T-helper 1 cell (primary cell): ENCODE measurements around the gene NFATC1.

Experiments used
- DNase-seq, 5 donors: peaks; one replicate each; pipeline ENCODE4 v3.0.0-alpha.2; 2012 to 2020

NFATC1 gene

DNA sequence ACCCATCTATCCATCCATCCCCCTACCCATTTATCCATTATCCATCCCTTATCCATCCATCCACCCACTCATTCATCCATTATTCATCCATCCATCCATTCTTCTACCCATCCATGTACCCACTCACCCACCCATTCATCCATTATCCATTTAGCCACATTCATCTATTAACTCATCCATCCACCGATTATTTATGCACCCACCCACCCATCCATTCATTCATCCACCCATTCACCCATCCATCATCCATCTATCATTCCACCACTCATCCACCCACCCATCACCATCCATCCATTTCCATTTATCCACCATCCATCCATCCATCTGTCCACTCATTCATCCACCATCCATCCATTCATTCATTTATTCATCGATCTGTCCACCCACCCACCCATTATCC is 146.5 kb downstream of the NFATC1 start:
- no peak for DNase-seq

DNA sequence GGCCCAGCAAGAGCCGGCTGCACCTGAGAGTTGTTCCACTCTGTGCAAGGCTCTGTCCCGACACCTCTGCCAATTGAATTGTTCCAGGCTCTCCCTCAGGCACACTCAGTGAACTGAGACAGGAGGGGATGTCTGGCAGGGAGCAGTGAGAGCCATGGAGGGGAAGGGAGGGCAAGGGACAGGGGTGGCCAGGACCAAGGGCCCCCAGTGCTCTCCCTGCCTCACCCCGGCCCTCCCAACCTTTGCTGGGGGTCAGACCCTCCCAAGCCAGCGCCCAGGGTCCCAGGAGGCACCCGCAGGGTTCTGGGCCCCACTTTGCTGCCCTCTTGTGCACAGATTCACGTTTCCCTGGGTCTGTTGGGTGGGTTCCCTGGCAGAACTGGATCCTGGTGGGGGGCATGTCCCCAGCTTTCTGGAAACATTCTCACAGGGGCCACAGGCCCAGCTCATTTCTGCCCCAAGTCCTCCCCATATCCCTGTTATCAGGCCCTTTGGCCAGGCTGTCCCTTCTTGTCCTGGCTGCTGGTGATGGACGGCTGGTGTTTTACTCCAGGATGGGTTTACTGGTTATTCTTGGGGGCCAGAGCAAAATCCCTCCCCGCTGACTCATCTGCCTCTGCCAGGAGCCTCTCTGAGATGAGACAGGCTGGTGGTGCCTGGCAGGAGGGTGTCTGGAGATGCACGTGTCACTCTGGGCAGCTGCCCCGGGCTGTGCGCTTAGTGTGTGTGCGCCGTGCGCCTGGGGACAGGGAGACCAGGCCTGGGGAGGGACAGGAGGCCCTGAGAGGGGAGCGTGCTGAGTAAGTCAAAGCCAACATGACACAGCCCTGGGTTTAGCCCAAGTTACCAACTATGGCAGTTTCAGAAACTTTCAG is 147.4 kb downstream of the NFATC1 start:
- no peak for DNase-seq

DNA sequence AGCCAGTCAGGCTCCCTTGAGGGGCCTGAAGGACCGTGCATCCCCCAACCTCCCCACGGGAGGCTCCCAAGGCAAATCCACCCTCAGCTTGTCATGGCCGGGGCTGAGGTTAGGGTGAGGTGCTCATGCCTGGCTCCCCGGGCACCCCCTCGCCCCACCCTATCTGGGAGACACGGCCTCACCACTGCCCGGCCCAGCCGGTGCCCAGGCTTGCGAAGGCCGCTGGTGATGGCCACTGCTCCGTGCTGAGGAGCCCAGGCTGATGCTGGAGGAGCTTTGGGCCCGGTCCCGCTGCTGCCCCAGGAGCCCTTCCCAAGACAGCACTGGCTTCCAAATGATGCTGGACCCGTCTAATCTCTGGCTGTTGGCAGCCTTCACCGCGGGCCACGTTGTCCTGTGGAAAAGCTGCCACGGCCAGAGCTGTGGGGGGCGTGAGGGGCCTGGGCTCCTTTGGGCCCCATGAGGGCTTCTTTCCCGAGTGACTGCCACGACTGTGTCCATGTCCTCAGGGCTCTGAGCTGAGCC is 148.2 kb downstream of the NFATC1 start:
- no peak for DNase-seq

DNA sequence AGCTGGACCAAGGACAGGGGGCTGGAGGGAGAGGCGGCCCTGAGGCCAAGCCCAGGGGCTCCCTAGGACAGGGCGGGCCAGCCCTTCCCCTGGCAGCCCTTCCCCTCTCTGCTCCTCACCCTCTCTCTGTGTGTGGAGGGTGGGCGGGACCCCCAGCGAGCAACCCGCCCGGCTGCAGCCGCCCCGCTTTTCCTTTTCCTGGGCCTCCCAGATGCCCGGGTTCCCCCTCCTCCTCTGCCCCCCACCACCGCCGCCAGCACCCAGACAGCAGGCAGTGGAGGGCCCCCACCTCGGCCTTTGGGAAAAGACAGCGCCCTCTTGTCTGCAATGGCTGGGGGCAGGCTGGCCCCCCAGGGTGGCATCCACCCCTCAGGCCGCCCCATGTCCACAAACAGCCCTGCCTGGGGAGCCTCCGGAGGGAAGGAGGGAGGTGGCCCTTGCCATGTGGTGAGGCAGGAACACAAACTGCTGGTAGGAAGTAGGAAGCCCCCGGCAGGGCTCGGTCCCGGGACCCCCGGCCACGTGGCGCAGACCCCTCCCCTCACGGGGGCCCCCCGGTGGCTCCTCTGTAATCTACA is 148.7 kb downstream of the NFATC1 start:
- no peak for DNase-seq

DNA sequence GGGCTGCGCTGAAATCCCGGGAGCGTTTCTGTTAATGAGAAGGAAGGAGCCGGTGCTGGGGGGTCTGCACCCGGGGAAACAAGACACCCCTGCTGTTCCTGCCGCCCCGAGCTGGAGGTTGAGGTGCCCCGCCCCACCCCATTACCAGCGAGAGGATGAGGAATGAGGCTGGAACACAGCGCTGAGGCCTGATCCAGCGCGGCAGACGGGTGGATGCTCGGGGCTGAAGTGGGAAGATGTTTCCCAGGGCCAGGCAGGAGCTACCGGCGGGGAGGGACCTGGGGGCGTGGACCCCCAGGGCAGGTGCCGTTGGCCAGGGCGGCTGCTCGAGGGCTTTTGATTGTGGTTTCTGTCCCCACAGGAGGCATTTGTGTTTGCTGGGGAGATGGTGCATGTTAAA is 149.5 kb downstream of the NFATC1 start:
- DNase-seq: no peak

DNA sequence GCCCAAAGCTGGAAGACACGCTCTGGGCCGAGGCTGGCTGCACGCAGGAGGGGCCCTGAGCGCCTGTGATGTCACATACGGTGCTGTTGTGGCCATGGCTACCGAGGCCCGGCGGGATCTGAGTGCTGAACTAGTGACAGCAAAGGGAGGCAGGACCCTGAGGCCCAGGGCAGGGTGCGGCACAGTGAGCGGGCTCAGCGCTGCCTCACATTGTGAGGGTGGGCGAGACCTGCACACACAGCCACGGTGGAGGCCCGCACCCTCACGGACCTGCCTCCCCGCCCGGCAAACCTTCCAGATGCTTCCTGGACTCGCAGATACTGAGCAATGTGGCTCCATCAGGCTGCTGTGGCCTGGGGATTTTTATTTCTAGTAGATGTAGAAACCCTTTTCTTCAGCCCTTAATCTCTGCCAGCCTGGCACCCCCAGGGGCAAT is 150.0 kb downstream of the NFATC1 start:
- no peak for DNase-seq

DNA sequence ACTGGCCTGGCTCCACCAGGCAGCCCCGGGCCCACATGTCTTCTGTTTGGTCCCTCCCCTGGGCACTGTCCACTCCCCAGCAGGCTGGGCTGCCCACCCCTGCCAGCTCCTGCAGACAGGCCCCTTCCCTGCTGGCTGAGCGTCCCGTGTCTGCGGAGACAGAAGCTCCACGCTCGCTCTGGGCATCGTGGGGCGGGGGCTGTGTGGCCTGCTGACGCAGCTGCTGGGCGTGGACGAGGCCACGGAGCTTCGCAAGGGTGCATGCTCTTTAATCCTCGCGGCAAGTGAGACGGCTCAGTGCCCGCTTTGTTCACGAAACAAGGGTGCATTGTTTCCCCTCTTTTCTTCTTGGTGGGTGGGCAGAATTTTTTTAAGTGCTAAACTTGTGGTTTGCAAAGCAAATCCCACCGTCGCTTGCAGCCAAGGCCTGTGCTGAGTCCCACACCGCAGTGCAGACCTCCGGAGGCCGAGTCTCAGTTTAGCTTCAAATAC is 151.1 kb downstream of the NFATC1 start:
- DNase-seq: no peak

DNA sequence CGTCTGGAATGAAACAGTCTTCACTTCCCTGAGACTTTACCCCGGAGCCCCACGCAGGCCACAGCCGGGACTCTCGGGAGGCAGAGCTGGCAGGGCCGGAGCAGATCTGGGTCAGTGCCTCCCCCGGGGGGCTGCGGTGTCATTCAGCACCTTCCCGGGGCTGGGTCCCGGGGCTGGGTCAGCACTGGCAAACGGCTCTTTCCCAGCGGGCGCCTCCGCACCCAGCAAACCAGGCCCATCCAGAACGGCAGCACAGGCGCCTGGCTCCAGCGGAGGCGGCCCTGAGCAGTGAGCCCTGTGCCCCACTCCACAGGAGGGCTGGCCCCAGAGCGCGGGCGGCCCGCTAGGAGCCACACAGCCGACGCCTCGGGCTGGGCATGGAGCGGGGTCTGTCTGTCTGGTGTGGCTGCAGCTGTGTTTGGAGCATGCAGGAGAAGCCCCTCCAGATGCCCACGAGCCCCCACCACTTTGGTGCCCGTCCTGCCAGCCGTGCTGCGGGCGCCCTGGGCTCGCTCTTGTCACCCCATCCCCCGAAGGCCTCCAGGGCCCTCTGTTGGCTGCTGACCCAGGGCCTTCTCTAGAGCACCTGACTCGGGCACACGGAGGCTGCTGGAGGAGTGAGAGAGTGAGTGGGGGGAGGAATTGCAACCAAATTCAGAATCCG is 151.8 kb downstream of the NFATC1 start:
- no peak for DNase-seq

DNA sequence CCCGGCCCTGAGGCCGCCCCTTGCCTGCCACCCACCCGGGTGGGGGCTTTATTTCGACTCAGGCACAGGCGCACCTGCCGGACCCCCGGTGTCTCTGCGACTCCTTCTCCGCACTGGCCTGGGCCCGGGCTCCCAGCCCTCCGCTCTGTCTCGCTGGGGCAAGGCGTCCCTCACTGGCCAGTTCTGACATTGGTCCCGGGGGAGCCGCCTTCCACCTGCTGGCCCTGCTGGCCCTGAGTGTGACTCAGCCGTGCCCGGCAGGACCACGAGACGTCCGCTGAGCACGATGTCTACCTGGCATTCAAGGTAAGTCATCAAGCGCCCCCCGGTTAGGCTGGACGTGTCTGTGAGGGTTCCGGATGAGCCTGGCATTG is 152.3 kb downstream of the NFATC1 start:
- DNase-seq: no peak

DNA sequence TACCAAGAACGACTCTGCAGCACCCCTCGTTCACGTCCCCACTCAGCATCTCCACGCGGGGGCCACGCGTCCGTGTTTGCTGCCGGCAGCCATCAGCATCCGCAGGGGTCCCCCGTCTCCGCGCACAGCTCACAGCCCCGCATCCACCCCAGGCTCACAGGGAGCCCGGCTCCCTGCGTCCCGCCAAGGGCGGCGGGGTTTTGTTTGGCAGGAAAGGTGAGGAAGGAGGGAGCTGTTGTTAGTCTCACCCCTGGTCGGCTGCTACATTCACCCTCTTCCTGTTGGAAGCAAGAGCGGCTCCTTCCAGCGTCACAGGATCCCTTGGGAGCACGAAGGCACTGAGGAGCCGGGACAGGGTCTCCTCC is 152.9 kb downstream of the NFATC1 start:
- no peak for DNase-seq

DNA sequence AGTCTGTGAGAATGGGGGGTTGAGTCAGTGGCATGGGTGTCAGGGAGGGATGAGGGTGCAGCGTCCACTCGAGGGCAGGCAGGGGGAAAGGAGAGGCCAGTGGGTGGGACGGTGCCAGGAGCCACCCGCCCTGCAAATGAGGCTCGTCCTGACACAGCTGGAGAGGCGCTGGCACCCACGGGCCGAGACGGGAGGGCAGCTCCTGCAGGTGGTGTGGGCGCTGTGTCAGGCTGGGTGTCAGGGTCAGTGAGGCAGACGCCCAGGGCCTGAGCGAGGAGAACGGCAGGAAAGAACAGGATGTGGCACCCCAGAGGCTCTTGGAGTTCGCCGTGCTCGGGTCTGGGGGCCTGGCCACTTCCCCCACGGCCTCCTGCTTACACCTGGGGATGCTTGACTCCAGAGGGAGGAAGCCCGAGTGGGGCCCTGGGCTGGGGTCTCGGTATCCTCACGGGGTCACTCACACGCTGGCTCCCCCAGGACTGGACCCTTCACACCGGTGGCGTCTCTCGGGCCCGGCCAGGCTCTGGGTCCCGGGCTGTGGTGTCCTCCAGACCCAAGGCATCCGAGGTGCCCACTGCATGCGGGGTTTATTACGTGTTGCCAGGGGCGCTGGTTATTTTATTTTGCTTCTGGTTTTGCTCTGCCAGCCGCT is 153.4 kb downstream of the NFATC1 start:
- DNase-seq: no peak

DNA sequence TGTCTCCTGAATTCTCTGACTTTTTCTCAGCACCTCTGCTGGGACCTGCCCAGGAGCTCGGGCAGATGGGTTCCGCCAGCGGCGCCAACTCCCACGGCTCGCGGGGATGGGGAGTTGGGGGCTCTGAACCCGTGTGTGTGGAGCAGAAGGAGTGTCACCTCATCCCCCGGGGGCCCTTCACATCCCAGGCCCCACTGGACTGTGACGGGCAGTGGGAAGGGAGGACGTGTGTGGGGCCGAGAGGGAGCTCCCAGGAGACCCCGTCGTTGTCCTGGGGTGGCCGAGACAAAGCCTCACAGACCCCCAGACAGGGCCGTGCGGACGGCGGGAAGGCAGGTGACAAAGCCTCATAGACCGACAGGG is 153.9 kb downstream of the NFATC1 start:
- DNase-seq: no peak

DNA sequence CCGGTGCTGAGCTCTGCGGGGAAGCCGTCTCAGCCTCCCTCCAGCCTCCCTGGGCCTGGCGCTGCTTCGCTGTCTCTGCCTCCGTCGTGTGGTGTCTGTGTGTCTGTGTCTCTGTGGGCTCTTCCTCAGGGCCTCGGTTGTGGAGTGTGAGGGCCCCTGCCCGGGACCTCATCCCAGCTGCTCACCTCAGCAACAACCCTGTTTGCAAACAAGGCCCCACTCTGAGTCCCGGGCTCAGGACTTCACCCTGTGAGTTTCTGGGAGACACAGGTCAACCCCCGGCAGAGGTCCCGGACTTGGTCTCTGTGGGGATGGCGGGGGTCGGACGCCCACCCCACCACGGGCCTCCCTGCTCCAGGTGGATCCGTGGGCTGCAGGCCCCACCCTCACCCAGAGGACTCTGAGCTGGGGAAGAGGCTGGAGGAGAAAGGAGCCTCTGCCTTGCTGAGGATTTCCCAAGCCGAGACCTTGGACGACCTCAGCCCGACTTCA is 156.5 kb downstream of the NFATC1 start:
- no peak for DNase-seq

DNA sequence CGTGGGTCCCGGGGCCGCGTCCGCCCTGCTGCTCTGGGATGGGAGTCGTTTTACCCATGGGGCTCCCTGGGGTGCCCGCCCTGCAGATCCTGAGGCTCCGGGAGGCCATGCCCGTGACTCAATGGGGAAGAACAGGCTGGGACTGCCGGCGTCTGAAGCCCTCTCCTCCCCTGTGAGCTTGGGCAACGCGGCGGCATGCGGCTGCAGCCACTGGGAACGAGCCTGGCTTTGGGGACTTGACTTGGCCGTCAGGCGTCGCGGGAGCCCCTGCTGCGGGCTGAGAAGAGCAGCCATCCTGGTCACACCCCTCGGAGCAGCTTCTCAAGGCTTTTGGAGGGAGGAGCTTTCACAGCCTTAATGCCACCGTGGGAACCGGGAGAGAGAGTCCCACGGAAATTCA is 157.0 kb downstream of the NFATC1 start:
- DNase-seq: no peak

DNA sequence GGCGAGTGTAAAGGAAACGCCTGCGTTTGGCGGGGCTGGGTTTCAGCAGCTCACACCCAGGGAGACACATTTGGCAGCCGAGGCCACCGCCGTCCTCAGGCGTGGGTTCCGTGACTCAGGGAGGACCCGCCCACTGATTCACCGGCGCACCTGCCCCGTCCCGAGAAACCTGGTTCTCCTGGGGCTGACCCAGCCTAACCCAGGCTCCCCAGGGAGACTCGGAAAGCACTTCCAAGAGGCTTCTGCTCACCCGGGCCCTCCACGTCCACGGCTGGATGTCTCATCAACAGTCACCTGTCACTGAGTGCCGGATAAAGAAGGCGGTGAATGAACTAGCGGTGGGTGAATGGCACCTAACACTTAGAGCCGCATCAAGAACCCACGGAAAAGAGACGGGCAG is 157.4 kb downstream of the NFATC1 start:
- no peak for DNase-seq

DNA sequence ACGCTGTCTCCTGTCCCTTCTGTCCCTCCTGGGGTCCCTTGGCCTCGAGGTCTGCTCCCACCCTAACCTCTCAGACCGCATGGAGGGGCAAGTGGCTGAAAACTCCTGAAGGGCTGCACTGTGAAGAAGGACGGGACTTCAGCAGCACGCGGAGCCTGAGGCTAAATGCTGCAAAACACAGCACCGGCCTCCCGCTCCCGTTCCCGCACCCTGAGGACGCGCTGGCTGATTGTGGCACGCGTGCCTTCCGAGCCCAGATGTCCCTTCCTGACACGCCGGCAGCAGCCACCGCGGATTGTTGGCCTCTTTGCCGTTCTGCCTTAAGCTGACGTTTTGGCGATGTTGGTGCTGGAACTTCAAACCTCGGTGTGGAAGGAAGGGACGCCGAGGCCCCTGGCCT is 158.0 kb downstream of the NFATC1 start:
- no peak for DNase-seq

DNA sequence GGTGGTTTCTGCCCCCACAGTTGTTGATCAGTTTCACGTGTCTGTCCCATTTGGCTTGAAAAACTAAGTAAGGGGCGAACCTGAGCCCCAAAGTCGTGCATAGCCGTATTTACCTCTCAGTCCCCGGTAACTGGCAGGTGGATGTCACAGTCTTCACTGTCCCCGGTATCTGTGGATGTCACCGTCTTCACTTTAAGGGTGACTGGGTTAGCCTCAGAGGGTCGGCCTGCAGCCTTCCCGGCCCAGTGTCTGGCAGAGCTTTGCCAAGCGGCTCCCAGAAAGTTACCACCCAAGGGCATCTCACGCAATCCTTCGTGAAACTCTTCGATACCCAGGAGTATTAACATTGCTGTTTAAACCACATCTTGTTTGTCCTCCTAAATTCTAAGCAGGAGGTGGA is 158.6 kb downstream of the NFATC1 start:
- no peak for DNase-seq

DNA sequence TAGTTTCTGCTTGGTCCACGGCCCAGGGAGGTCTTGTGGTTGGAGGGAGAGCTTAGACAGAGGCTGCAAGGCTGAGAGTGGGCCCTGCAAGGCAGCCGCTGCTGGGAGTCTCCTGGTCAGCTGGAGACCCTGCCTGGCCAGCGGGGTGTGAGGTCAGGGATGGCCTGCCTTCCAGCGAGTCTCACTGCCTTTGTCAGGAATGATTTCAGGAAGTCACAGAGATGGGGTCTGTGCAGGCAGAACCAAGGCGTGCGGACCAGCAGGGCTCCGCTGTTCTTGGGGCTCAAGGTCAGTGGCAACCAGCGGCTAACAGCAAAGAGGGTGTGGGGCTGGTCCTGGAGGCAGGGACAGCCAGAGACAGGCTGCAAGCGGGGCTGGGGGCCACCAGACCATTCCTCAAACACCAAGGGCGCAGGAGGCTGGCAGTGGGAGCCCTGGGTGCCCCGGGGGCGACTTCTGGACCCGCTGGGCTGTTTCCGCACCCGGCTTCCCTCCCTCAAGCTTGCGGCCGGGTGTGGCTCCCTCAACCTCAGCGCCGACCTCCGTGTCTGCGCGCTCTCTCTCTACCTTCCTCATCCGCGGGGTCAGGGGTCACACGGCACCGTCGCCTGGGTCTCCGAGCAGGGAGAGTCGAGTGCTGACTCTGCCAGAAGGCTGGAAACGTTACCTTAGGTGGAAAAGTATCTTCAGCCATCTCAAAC is 159.4 kb downstream of the NFATC1 start:
- DNase-seq: no peak

DNA sequence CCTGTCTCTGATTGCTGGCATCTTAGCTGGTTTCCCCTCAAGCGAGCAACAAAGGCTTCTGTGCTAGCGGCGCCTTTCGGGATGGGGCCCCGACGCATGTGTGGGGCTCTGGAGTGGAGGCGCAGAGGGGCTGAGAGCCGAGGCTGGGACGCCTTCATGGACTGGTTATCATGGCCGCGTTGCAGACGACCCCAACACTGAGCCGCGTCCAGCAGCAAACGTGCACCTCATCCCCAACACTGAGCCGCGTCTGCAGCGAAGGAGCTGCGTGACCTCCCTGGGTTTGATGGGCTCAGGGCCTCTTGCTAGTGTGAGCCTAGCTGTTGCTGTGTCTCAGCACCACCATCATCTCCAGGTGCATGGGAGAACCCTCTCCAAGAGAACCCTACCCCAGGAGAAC is 160.2 kb downstream of the NFATC1 start:
- DNase-seq: no peak

DNA sequence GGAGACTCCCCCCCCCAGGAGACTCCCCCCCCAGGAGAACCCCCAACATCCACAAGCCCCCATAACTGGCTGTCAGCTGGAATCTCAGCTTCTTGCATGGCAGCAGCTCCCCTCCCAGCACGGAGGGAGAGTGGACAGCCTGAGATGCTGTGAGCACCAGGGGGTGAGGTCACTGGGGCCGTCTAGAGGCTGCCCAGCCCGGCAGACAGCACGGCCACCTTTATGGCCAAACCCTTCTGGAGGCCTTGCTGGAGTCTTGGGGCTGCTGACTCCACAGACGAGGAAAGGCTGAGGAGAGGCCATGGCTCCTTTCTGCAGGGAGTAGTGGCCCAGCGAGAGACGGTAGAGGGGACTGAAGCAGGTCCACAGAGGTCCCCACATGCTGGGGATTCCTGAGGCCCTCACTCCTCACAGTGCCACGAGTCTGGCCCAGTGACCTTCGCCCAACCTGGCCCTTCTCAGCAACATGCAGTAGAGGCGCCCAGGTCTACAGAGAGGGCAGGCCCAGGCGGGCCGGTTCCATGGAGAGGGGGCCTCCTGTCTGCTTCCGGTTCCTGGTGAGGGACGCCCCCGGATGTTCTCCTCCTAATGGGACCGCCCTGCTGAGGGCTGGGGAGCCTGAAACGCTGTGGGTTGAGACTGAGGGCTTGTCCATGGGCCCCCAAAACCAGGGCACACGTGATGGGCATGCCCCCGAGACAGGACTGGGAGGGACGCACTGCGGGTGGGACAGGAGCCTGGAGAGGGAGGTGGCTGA is 161.3 kb downstream of the NFATC1 start:
- DNase-seq: no peak

DNA sequence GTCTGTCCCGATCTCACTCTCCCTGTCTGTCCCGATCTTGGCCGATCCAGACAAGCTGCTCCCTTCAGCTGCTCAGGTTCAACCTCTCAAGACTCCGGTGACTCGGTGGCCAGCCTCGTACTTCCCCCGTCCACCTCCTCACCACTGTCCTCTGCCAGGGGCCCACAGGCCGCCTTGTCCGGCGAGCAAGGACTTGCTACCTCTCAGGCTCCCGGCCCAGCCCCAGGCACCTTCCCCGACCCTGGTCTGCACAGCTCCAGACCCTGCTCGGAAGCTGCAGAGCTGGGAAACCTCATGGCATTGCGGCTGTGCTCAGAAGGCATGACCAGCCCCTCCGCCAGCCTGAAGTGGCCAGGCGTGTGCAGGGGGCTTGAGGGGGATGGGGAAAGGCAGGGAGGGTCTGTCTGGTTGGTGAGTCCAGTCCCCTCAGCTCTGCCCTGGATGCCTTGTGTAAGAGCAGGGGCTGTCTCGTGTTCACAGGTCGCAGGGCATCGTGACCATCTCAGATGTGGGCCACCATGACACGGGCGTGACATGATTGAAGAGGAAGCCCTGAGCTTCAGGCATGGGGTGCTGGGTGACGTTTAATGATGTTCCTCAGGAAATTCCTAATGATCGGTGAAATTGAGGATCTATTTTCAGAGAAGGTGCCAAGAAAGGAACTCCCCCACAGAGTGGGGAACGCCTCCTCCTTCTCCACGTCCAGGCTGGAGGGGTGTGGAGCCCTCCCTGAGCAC is 162.6 kb downstream of the NFATC1 start:
- no peak for DNase-seq
